NCI-H510A (cell line): ENCODE measurements around the gene KLF5.
"Not testable (repeated sequence)": the region's sequence is repeated elsewhere in the genome, so short reads cannot be mapped to it uniquely, and the experiment has no call there.

Source experiments
- DNase-seq: peaks from one replicate; lab custom pipeline; 2025; lab: John Stamatoyannopoulos, UW

Gene KLF5

DNA sequence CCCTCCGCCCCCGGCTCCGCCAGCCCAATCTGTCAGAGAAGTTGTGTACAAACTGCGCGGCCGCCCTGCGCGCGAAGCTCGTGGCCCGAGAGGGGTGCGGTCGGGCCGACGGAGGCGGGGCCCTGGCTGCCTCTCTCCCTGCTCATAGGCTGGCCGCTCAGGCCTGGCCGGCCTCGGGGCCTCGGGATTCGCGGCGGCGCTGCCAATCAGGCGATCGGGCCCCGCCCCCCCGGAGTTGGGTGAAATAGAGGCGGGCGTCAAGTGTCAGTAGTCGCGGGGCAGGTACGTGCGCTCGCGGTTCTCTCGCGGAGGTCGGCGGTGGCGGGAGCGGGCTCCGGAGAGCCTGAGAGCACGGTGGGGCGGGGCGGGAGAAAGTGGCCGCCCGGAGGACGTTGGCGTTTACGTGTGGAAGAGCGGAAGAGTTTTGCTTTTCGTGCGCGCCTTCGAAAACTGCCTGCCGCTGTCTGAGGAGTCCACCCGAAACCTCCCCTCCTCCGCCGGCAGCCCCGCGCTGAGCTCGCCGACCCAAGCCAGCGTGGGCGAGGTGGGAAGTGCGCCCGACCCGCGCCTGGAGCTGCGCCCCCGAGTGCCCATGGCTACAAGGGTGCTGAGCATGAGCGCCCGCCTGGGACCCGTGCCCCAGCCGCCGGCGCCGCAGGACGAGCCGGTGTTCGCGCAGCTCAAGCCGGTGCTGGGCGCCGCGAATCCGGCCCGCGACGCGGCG lies at the start of gene KLF5:
TSS of gene KLF5 (plus strand) at position 270 of the 724 bp plus-strand sequence. CDS start at position 593, 323 bp downstream.
- peak; percentile 86 for DNase-seq

DNA sequence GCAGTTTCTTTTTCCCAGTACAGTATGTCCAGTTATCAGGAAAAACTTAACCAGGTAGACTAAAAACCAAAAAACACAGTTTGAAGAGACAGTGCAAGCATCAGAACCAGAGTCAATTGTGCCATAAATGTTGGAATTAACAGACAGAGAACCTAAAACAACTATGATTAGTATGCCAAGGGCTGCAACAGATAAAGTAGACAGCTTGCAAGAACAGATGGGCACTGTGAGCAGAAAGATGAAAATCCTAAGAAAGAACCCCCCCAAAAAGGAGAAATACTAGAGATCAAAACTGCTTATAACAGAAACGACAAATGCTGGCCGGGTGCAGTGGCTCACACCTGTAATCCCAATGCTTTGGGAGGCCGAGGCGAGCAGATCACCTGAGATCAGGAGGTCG lies 47.1 kb upstream of the KLF5 start:
- DNase-seq: no peak

GRCh38 chr13:73015805-73016204 lies 43.0 kb upstream of the KLF5 start:
- no peak for DNase-seq

DNA sequence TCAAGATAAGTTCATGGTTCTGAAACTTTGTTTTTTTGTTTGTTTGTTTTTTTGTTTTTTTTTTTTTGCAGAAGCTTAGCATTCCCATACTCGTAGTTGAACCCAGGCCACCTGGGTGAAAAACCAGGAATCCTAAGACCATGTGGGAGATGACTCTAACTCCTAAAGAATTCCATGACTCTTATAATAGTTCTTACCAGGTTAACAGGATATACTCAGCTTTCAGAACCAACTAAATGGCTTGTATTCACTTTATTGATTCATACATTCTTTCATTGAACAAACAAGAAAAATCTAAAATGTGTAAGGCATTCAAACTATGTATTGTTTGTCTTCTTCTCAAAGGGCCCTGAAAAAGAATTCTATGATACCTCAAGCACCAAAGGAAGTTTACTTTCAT lies 40.5 kb upstream of the KLF5 start:
- DNase-seq: no peak

DNA sequence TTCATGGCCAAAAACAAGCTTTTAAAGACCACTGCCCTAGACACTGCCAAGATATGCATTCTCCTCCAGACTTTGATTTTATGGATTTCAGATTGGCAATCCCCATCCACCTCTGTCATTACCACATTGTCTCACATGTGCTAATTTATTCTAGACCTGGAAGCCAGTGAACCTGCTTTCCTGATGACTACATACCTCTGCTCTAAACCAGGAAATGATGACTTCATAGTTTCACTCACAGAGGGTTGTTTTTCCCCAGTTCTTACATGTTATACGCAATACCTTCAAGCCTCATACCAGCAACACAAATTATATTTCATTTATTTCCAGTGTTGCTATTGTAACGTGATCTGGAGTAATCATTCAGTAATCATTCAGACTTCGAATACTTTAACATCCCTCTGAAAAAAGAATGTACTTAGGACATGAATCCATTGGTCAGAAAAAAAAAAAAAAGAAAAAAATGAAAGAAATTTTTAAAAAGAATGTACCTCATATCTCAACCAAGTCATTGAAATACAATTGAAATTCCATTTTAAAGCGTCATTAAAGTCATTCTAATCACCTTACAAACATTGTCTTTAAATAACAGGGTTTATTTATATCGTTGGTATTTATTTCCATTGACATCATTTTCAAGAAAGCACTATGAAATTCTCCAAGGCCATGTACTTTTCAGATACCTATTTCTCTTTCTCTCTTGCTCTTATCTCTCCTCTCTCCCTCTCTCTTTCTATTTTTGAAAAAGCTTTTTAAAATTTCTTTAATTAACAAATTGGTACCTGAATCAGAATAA lies 33.4 kb upstream of the KLF5 start:
- DNase-seq: no peak

GRCh38 chr13:73034901-73035300 lies 23.9 kb upstream of the KLF5 start:
- DNase-seq: no peak

GRCh38 chr13:73035660-73036059 lies 23.1 kb upstream of the KLF5 start:
- no peak for DNase-seq

DNA sequence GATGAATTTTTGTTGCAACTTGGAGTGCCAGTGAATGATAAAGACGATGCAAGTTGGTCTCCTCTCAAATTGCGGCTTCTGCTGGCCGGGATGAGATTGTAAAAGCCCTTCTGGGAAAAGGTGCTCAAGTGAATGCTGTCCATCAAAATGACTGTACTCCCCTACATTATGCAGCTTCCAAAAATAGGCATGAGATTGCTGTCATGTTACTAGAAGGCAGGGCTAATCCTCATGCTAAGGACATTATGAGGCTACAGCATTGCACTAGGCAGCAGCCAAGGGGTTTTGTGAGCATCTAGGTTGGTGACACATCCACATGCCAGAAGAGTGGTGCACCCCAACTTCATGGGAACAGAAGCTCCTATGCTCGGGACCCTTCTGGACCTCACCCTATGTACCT lies 22.2 kb upstream of the KLF5 start:
- no peak for DNase-seq

DNA sequence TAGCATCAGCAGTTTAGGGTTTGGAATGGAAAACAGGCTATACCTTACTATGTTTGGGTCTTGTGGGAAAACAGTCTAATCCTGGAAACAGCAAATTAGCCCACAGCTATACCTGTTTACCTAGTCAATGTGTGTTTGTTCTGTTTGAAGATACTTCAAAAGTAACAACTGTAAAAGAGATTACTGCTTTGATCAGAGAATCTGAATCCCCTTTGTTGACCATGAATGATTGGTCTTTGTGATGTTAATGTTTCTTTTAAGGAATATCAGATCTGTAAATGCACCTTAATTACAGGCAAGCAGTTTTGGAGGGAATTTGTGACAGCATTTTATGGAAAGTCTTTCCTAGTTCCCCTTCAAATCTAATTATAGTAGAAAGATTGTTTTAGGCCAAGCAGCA lies 20.7 kb upstream of the KLF5 start:
- DNase-seq: no peak

GRCh38 chr13:73039201-73040108 lies 19.4 kb upstream of the KLF5 start:
- DNase-seq: no peak

- no peak for DNase-seq
Observed at GRCh38 chr13:73040484-73040883, 18.3 kb upstream of the KLF5 start.

- no peak for DNase-seq
Observed at GRCh38 chr13:73040968-73041596, 17.7 kb upstream of the KLF5 start.

DNA sequence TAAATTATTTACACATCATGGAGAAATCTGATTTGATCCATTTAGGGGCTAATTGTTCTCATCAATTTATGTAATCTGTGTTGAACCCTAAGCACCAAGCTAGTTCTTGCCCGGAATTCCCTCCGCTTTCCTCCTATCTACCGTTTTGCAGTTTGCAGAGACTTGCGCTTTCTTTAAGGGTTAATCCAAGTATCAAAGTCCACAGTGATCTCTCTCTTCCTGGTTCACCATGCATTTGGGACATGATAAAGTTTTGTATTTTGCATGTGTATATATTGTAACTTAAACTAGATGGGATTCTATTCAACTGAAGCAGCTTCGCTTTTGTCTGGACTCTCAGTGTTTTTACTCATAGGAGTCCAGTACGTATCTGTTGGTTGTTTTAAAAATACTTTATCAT lies 13.8 kb upstream of the KLF5 start:
- no peak for DNase-seq

DNA sequence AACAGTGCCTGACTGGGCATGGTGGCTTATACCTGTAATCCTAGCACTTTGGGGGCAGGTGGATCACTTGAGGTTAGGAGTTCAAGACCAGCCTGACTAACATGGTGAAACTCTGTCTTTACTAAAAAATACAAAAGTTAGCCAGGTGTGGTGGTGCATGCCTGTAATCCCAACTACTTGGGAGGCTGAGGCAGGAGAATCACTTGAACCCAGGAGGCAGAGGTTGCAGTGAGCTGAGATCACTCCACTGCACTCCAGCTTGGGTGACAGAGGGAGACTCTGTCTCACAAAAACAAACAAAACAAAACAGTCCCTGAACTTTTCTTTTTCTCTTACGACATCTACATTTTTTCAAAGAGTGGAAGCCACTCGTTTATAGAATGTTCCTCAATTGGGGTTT lies 10.2 kb upstream of the KLF5 start:
- DNase-seq: not testable (repeated sequence)

- no peak for DNase-seq
Observed at GRCh38 chr13:73054712-73055111, 4.1 kb upstream of the KLF5 start.

- DNase-seq: no peak
Observed at GRCh38 chr13:73055813-73056564, 2.8 kb upstream of the KLF5 start.

DNA sequence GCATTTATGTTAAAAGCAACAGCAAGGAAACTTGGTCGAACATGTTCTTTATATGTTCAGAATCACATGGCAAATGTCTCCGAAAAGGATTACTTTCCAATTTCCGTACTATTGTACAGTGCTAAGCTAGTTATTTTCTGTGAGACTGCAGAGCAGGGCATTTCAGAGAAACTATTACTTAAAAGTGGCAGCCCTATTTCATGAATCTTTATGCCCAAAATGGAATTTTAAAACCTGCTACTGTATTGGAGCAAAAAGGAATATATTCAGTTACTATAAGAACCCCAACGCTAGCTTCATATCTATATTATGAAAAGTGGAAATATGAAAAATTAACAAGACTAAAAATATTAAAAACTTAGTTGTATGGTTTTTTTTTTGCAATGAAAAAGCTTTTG lies 2.2 kb upstream of the KLF5 start:
- no peak for DNase-seq

GRCh38 chr13:73057284-73058063 lies 1.3 kb upstream of the KLF5 start:
- DNase-seq: no peak

- DNase-seq: no peak
Observed at GRCh38 chr13:73058064-73058313, 816 bp upstream of the KLF5 start.

DNA sequence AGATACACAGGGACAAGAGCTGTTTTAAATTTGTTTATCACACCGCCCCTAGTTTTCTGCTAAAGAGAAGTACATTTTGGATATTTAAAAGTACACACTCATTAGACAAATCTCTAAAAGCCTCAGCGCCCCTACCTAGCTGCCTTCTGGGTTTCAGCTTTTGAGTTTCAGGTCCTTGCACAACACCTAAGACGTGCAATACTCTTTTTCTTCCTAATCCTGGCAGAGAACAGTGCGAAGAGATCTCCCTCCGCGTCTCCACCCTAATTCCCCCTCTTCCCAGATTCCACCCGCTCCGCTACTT lies 421 bp upstream of the KLF5 start:
- DNase-seq: no peak
